T-helper 22 cell (primary cell): ENCODE data around the gene SLC6A6.

Source experiments
- DNase-seq: peaks from one replicate; pipeline ENCODE4 v3.0.0-alpha.2; 2020; ENCODE audit warnings: low read depth

Gene SLC6A6

GRCh38 chr3:14454639-14455310 lies 52.4 kb downstream of the SLC6A6 start:
- DNase-seq = no peak

DNA sequence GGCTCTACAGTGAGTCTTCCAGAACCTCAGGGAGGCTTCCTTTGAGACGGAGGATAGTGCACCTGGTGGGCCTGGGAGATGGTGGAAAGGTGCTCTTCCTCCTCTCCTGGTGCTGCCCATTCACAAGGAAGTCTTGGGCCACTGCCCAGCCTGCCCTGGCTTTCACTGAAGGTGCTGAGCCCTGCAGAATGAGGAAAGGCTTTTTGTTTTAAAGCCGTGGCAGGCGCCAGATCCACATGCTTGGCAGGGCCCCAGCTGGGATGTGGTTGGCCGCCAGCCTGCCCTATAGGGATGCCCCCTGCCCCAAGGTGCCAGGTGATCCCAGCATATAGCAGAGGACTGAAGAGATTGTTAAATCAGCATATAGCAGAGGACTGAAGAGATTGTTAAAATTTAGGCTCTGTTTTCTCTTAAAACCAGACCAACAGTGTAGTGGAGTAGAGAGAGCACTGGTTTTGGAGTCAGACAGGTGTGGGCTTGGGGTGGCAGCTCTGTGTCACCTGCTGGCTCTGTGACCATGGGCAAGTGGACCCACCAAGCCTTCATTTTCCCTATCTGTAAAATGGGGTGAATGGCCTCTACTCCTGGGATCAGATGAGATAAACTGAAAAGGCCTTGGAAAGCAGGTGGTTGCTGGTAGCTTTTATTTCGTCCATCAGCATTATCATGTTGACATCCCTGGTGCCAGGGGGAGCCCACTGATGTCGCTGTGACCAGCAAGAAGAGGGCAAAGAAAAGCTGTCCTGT lies 53.3 kb downstream of the SLC6A6 start:
- no peak for DNase-seq

DNA sequence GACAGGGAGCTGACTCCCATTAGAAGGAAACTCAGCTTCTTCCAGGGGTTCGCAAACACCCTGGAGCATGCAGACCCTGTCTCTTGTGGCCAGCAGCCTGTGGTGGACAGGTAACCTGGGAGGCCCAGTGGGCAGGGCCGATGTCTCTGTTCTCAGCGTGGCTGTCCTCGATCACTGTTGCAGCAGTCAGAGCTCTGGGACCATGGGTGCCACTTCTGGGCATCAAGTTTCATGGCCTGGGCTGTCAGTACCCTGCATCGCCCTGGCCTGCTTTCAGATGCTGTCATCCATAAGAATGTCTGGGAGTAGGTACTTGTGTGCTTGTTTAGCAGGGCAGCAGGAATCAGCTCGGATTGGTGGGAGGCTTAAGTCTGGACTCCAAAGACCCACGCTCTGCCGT lies 54.4 kb downstream of the SLC6A6 start:
- DNase-seq = no peak

- DNase-seq = no peak
Measured at GRCh38 chr3:14457481-14457880, 55.1 kb downstream of the SLC6A6 start.

DNA sequence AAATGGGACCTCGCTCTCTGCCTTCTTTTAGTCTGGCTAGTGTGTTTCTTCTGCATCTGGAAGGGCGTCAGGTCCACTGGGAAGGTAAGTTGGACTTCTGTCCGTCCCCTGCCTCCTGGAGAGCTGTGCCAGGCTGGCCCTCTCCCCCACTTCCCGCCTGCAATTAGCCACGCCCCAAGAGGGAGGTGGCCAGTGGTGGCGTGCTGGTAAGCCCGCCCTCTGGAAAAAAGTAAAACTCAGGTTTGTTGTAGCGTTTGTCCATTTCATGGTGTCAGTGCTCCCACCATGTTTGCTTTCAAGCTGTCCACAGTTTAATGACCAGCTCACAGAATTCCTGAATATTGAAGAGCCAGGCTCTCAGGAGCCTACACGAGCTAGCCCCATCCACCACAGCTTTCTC lies 55.6 kb downstream of the SLC6A6 start:
- DNase-seq = no peak

DNA sequence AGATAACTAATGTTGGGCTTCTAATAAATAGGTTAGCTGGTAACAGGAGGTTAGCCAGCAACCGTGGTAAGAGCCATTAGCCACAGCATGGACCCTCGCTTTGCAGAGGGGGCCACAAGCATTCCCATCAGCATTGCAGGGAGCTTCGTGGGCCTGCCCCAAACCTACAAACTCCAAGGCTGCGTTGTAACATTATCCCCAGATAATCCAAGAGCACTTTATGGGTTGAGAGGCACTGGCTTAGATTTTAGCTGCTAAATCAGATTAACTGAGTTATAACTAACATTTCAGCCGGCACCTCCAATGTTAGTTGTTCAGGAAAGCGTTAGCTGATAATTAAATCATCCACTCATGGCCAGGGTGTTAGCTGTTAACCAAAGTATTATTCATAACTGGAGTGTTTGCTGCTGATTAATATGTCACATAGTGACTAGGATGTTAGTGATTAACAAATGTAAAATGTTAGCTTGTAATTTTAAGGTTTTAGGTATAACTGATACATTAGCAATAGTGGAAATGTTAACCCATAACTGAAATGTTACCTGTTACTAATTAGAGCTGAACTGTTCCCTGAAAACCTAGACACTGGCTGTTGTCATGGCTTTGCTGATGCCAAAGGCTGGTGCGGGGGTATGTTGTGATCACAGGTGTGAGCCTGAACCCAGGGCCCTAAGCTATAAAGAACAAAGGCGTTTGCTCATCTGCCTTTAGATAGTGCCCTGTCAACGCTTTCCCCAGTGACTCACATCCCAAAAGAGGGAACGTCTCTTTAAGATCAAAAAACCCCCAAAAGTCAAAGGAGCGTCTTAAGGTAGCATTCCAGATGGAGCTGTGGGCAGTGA lies 56.2 kb downstream of the SLC6A6 start:
- DNase-seq = no peak

GRCh38 chr3:14459384-14459783 lies 57.0 kb downstream of the SLC6A6 start:
- no peak for DNase-seq

DNA sequence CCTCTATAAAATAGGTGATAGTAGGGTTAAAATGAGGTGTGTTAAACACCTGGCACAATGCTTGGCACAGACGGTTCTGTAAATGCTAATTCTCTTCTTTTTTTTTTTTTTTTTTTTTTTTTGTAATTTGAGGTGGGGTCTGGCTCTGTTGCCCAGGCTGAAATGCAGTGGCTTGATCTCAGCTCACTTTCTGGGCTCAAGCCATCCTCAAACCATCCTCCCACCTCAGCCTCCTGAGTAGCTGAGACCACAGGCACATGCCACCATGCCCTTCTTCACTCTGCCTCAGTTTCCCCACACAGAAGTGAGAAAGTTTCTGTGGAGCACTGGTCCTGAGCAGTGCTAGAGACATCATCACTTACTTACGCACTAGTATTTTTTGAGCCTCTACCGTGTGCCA lies 57.4 kb downstream of the SLC6A6 start:
- DNase-seq = no peak

- no peak for DNase-seq
Measured at GRCh38 chr3:14460342-14461005, 58.1 kb downstream of the SLC6A6 start.

GRCh38 chr3:14461006-14461747 lies 58.8 kb downstream of the SLC6A6 start:
- DNase-seq = no peak

DNA sequence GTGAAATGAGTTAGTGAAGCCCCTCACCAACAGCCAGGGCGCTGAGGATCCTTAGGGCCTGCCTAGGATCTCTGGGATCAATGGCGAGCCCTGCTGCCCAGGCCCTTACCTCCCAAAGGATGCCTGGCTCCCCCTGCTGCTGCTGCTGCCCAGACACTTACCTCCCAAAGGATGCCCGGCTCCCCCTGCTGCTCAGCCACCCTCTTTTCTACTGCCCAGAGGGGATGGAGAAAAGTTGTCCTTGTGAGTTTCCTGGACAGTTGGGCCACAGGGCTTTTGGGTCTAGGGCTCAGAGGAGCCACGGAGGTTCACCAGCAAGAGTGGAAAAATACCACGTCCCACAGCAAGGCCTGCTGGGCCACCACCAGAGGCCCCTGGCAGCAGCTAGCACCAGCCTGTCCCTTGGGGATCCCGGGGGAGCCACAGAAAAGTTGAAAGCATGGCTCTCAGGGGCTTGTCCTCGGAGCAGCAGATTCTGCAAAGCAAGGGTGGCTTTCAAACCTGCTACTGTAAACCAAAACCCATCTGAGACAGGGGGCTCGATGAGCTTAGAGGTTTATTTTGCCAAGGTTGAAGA lies 59.4 kb downstream of the SLC6A6 start:
- no peak for DNase-seq

DNA sequence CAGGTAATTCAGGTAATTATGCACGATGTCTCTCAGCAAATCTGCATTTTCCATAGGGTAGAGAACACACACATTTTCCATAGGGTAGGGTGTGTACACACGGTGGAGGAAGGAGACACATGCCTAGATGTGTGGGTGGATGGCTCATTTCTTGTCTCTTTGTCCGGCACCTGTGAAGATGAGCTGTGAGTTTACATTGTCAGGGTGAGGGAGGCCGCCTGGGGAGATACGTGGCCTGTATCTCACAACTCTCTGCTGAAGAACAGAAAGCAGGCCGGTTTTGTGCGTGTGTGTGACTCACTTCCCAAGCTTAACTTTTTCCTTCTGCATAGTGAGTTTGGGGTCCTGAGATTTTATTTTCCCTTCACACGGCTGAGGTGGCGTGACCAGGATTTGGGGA lies 60.3 kb downstream of the SLC6A6 start:
- DNase-seq = no peak

DNA sequence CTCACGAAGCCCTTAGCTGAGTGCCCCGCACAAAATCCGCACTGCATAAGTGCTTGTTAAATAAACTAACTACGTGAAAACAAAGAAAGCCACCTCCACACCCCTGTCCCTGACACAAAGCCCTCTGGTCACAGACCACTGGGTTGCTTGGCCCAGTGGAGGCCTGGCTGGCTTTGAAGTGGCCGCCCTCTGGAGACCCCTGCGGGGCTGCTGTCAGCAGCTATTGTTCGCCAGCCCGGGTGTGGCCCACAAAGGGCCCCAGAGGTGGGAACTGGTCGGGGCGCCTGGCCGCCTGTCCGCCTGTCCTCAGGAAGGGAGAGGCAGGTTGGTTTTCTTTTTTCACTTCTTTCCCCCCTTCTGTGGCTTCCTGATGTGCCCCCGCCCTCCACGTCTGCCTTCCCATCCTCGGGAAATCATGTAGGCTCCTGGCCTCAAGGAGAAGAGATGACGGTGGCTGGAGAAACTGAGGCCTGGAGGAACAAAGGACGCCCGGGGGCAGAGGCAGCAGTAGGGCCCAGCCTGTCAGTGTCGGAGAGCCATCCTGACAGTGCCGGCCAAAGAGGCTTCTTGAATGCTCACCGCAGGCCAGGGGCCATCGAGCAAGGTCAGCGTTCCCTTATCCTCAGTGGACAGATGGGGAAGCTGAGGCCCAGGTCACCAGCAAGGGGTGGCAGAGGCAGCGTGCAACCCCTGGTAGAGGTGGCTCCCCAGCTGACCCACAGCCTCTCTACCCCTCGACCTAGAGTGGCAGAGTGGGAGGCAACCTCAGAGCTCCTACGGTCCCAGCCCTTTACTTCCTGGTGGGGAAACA lies 61.1 kb downstream of the SLC6A6 start:
- DNase-seq = no peak

- DNase-seq = no peak
Measured at GRCh38 chr3:14464141-14464465, 61.7 kb downstream of the SLC6A6 start.

GRCh38 chr3:14464521-14464920 lies 62.1 kb downstream of the SLC6A6 start:
- no peak for DNase-seq

GRCh38 chr3:14465425-14465824 lies 63.0 kb downstream of the SLC6A6 start:
- no peak for DNase-seq

DNA sequence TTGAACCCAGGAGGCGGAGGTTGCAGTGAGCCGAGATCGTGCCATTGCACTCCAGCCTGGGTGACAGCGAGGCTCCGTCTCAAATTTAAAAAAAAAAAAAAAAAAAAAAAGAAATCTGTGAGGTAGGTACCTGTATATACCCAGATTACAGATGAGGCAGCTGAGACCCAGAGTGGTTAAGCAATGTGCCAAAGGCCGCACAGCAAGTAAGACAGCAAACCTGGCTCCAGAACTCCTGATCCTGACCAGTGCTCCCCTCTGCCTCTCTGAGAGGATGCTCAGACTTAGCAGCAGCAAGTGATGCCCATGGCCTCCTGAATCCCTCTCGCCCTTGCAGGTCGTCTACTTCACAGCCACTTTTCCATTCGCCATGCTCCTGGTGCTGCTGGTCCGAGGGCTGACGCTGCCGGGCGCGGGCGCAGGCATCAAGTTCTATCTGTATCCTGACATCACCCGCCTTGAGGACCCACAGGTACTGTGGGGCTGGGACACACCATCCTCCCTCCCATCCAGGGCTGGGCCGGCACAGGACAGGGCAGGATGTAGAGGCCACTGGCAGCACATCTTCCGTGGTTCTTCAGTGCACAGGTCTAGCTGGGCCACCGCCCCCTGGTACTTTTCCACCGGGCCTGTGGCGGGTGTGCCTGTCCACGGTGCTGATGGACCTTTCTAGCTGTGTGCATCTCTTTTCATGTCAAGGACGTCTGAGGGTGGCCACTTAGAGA lies 63.9 kb downstream of the SLC6A6 start:
- DNase-seq = no peak

DNA sequence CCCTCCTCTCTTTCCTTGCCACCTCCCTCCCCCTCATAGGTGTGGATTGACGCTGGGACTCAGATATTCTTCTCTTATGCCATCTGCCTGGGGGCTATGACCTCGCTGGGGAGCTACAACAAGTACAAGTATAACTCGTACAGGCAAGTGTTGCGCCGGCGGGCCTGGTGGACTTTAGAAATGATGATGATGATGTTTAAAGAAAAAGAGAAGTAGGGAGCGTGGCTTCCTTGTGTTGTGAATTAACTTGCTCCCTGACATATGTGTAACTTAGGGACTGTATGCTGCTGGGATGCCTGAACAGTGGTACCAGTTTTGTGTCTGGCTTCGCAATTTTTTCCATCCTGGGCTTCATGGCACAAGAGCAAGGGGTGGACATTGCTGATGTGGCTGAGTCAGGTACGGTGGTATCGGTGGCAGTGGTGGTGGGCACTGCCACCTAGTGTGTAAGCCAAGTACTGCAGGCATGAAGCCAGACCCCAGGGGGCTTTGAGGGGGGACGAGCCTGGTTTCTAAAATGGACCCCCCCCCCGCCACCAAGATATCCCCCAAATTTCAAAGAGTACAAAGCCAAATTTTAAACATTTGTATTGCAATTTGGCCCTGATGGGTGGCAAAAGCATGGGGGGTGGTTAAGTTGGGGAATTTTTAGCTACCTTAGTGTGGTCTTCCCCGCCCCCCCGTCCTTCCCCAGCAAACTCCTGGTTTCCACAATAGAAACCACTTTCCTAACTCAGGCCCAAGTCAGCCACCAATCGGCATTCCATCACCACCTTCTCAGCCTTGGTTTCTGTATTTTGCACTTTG lies 65.6 kb downstream of the SLC6A6 start:
- peak; percentile 7 for DNase-seq

DNA sequence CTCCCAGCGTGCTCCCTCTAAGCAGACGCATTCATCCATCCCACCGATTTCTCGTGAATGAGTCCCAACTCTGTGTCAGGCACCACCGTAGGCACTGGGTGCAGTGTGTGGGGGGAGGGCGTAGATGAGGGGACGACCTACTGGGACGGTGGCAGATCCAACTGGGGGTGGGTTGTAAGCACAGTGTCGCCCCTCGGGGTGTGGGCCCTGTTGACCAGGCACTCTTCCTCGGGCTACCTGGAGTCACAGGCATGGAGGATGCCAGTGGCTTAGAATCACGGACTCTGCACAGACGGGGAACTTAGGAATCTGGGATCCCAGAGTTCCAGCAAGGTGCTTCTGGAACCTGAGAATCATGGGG lies 66.2 kb downstream of the SLC6A6 start:
- DNase-seq = no peak
